PC-3 (cell line): Measurements from ENCODE around the gene USP17L22. TPM values are rescaled to one million over a fixed set of nuclear protein-coding genes. Genes with fewer than 3 reads are reported as not detected.
"Not testable (repeated sequence)": the region's sequence is repeated elsewhere in the genome, so short reads cannot be mapped to it uniquely, and the experiment has no call there.

Source experiments
- ATAC-seq: fragments of 200-7000 bp; cut with Tn5 transposase; 2 replicates; pipeline ENCODE4 v1.9.1; 2020; ENCODE audit warnings: mild to moderate bottlenecking, moderate library complexity
- BruUV-seq: library from RNA; stranded (reverse); fragments of 400-500 nt; replicated peaks from 2 replicates; lab custom pipeline; 2021; lab: Mats Ljungman, UMichigan
- CTCF ChIA-PET: fragments of 300-600 bp; sonication (Branson Sonifier 250); formaldehyde crosslinking; loops from one replicate; lab custom pipeline; 2022; ENCODE audit warnings: antibody characterized with exemption; lab: Charles Lee
- POLR2A ChIA-PET: fragments of 300-600 bp; sonication (Branson Sonifier 250); formaldehyde crosslinking; loops from one replicate; lab custom pipeline; 2022; ENCODE audit warnings: antibody characterized with exemption; ENCODE audit not compliant: unreplicated experiment; lab: Charles Lee
- DNase-seq: peaks from one replicate; pipeline ENCODE4 v3.0.0-alpha.2; 2015
- H2AFZ ChIP-seq: fragments of 300-600 bp; sonication (generic); 2 replicates; pipeline ENCODE4 v1.6.0; 2016; ENCODE audit warnings: antibody characterized with exemption, low read length
- H3F3A ChIP-seq: fragments of 300-600 bp; sonication (generic); one replicate; pipeline ENCODE4 v1.6.0; 2017; ENCODE audit warnings: antibody characterized with exemption, low read length, control low read depth, mild to moderate bottlenecking; ENCODE audit not compliant: unreplicated experiment
- H3K27ac ChIP-seq: fragments of 300-600 bp; sonication (generic); 2 replicates; pipeline ENCODE4 v1.5.1; 2016; ENCODE audit warnings: mild to moderate bottlenecking, low read length
- H3K27me3 ChIP-seq: fragments of 300-600 bp; sonication (generic); 2 replicates; pipeline ENCODE4 v1.6.1; 2016; ENCODE audit warnings: low read length, mixed read lengths
- H3K36me3 ChIP-seq: fragments of 300-600 bp; sonication (generic); 2 replicates; pipeline ENCODE4 v1.6.1; 2016; ENCODE audit warnings: low read depth, mixed run types, low read length, mixed read lengths
- H3K4me1 ChIP-seq: fragments of 300-600 bp; sonication (generic); 2 replicates; pipeline ENCODE4 v1.5.1; 2016; ENCODE audit warnings: low read length; ENCODE audit not compliant: insufficient read depth
- H3K4me2 ChIP-seq: fragments of 300-600 bp; sonication (generic); 2 replicates; pipeline ENCODE4 v1.6.0; 2016; ENCODE audit warnings: low read length
- H3K4me3 ChIP-seq: fragments of 300-600 bp; sonication (generic); 2 replicates; pipeline ENCODE4 v1.5.1; 2016; ENCODE audit warnings: mild to moderate bottlenecking, low read length, mixed read lengths
- H3K79me2 ChIP-seq: fragments of 300-600 bp; sonication (generic); 2 replicates; pipeline ENCODE4 v1.6.1; 2017; ENCODE audit warnings: low read length, mixed read lengths
- H3K9ac ChIP-seq: fragments of 300-600 bp; sonication (generic); 2 replicates; pipeline ENCODE4 v1.6.0; 2016; ENCODE audit warnings: mild to moderate bottlenecking, low read length
- H3K9me2 ChIP-seq: fragments of 300-600 bp; sonication (generic); replicated peaks from 2 replicates; pipeline ENCODE4 v1.6.1; 2016; ENCODE audit warnings: mixed run types, low read length, mixed read lengths
- H3K9me3 ChIP-seq: fragments of 300-600 bp; sonication (generic); 2 replicates; pipeline ENCODE4 v1.6.1; 2016; ENCODE audit warnings: low read length, mixed read lengths
- H4K20me1 ChIP-seq: fragments of 300-600 bp; sonication (generic); 2 replicates; pipeline ENCODE4 v1.6.1; 2016; ENCODE audit warnings: low read length, mixed read lengths
- intact Hi-C: fragments of 100-400 bp; cut with micrococcal nuclease; formaldehyde crosslinking; loops from 2 replicates; pipeline ENCODE4 v1.9.0; 2023
- total RNA-seq: library from RNA; depleted of rRNA; stranded (reverse); fragments of >200 nt; gene quantifications from 2 replicates; pipeline ENCODE4 v1.2.3, GENCODE V29; 2014

Gene USP17L22
- total RNA-seq, 1 experiment from 2014 or later: not detected

DNA sequence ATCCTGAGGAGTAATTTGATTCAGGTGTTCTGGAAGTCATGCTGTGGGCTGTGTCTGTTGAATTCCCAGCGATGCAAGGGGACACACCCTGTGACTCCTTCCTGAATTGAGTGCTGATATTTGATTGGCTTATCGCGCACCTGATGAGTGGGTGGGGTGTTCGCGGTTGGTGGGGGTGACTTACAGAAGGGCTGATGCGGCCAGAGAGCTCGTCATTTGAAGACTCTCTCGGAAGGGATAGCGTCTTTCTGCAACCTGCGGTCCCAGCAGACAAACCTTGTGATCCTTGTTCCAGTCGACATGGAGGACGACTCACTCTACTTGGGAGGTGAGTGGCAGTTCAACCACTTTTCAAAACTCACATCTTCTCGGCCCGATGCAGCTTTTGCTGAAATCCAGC, 23.8 kb upstream of the USP17L22 start, which contains the start of gene USP17L17:
Gene USP17L17 (plus strand): TSS at position 301 of the 400 bp plus-strand sequence. CDS start 0 bp downstream, at position 301.
- H2AFZ ChIP-seq, H3K9ac ChIP-seq, CTCF ChIA-PET, DNase-seq, H3K27me3 ChIP-seq, H3F3A ChIP-seq, POLR2A ChIA-PET, H3K36me3 ChIP-seq, H3K4me3 ChIP-seq, BruUV-seq, ATAC-seq, H4K20me1 ChIP-seq, H3K9me2 ChIP-seq, intact Hi-C loops, H3K27ac ChIP-seq, H3K9me3 ChIP-seq, H3K79me2 ChIP-seq, H3K4me1 ChIP-seq, H3K4me2 ChIP-seq: not testable (repeated sequence)

DNA sequence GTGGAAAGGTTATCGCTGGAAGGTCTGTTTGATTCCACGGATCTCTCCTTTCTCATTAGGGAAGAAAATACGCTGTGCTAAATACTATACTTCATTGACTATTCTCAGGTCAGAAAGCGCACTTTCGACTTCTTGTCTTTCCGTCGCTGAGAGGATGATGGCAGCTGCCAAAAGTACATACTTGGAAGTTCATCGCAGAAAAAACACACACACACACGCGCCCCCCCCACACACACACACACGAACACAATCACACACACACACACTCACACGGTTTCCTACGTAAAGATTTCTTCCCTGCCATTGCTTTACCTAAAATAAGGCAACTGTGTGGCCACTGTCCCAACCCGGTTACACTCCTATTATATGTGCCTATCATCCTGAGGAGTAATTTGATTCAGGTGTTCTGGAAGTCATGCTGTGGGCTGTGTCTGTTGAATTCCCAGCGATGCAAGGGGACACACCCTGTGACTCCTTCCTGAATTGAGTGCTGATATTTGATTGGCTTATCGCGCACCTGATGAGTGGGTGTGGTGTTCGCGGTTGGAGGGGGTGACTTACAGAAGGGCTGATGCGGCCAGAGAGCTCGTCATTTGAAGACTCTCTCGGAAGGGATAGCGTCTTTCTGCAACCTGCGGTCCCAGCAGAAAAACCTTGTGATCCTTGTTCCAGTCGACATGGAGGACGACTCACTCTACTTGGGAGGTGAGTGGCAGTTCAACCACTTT, 19.3 kb upstream of the USP17L22 start, which contains the start of gene USP17L18:
Gene USP17L18 (plus strand): TSS at position 678 of the 728 bp plus-strand sequence. CDS start 0 bp downstream, at position 678.
- intact Hi-C loops, H3K4me3 ChIP-seq, POLR2A ChIA-PET, H4K20me1 ChIP-seq, ATAC-seq, H2AFZ ChIP-seq, H3F3A ChIP-seq, CTCF ChIA-PET, DNase-seq, H3K9ac ChIP-seq, H3K27ac ChIP-seq, H3K79me2 ChIP-seq, H3K9me3 ChIP-seq, H3K4me2 ChIP-seq, H3K36me3 ChIP-seq, H3K4me1 ChIP-seq, H3K27me3 ChIP-seq, BruUV-seq, H3K9me2 ChIP-seq: not testable (repeated sequence)

DNA sequence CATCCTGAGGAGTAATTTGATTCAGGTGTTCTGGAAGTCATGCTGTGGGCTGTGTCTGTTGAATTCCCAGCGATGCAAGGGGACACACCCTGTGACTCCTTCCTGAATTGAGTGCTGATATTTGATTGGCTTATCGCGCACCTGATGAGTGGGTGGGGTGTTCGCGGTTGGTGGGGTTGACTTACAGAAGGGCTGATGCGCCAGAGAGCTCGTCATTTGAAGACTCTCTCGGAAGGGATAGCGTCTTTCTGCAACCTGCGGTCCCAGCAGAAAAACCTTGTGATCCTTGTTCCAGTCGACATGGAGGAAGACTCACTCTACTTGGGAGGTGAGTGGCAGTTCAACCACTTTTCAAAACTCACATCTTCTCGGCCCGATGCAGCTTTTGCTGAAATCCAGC, 14.3 kb upstream of the USP17L22 start, which contains the start of gene USP17L19:
Gene USP17L19 (plus strand): TSS at position 301 of the 400 bp plus-strand sequence. CDS start 0 bp downstream, at position 301.
- intact Hi-C loops, H3K9ac ChIP-seq, H3K4me2 ChIP-seq, ATAC-seq, H3K36me3 ChIP-seq, H3F3A ChIP-seq, POLR2A ChIA-PET, H3K79me2 ChIP-seq, H3K4me1 ChIP-seq, H4K20me1 ChIP-seq, H3K27me3 ChIP-seq, H2AFZ ChIP-seq, BruUV-seq, H3K9me2 ChIP-seq, H3K27ac ChIP-seq, H3K9me3 ChIP-seq, H3K4me3 ChIP-seq, DNase-seq, CTCF ChIA-PET: not testable (repeated sequence)

- H3K9me3 ChIP-seq, BruUV-seq: not testable (repeated sequence)
These were observed 9.6 kb upstream of the USP17L22 start, which contains the start of gene USP17L20 for GRCh38 chr4:9257824-9258223. USP17L20 (plus strand) TSS chr4:9258124; CDS start chr4:9258124, 0 bp downstream.

GRCh38 chr4:9262572-9262971, 4.8 kb upstream of the USP17L22 start, which contains the start of gene USP17L21:
USP17L21 (plus strand) TSS chr4:9262872; CDS start chr4:9262872, 0 bp downstream.
- H3K79me2 ChIP-seq, H3K27me3 ChIP-seq, BruUV-seq, intact Hi-C loops, H3K4me3 ChIP-seq, H3K4me2 ChIP-seq, H3K27ac ChIP-seq, ATAC-seq, CTCF ChIA-PET, H2AFZ ChIP-seq, H3K36me3 ChIP-seq, POLR2A ChIA-PET, H3K9ac ChIP-seq, H3K4me1 ChIP-seq, H3F3A ChIP-seq, H4K20me1 ChIP-seq, DNase-seq, H3K9me2 ChIP-seq, H3K9me3 ChIP-seq: not testable (repeated sequence)

More at GRCh38 chr4:9257824-9258223, 9.6 kb upstream of the USP17L22 start, which contains the start of gene USP17L20:
- H3K4me1 ChIP-seq, H3K27me3 ChIP-seq, H3K79me2 ChIP-seq, intact Hi-C loops, H2AFZ ChIP-seq, H3K36me3 ChIP-seq, ATAC-seq, CTCF ChIA-PET, H3K4me2 ChIP-seq, DNase-seq, H3K27ac ChIP-seq, POLR2A ChIA-PET, H4K20me1 ChIP-seq, H3K9me2 ChIP-seq, H3K9ac ChIP-seq, H3F3A ChIP-seq, H3K4me3 ChIP-seq: not testable (repeated sequence)

- H3K4me2 ChIP-seq, POLR2A ChIA-PET, H3K4me3 ChIP-seq, H3K9me2 ChIP-seq, intact Hi-C loops, H3K4me1 ChIP-seq, H3K9me3 ChIP-seq, BruUV-seq, H2AFZ ChIP-seq, H3K27ac ChIP-seq, H3K36me3 ChIP-seq, H3F3A ChIP-seq, ATAC-seq, H3K9ac ChIP-seq, H3K79me2 ChIP-seq, DNase-seq, H3K27me3 ChIP-seq, H4K20me1 ChIP-seq, CTCF ChIA-PET: not testable (repeated sequence)
These were observed 4.3 kb downstream of the USP17L22 start for GRCh38 chr4:9271719-9272118.
